Duodenal mucosa (tissue), 2 donors: ENCODE measurements around the gene SBNO2.
"Not testable (repeated sequence)": the region's sequence is repeated elsewhere in the genome, so short reads cannot be mapped to it uniquely, and the experiment has no call there.

Source experiments
- H3K27ac ChIP-seq: one replicate; pipeline ENCODE4 v1.7.0; 2013; ENCODE audit warnings: low read depth, low read length
- H3K27me3 ChIP-seq, 2 donors: one replicate each; pipeline ENCODE4 v1.7.0; 2013; ENCODE audit warnings: low read length in 2 of 2, control low read depth in 1 of 2; ENCODE audit not compliant: insufficient read depth in 2 of 2, control insufficient read depth in 1 of 2
- H3K36me3 ChIP-seq, 2 donors: one replicate each; pipeline ENCODE4 v1.7.0; 2013; ENCODE audit warnings: low read length in 2 of 2, control low read depth in 1 of 2; ENCODE audit not compliant: insufficient read depth in 2 of 2, control insufficient read depth in 1 of 2
- H3K4me1 ChIP-seq, 2 donors: one replicate each; pipeline ENCODE4 v1.7.0; 2013; ENCODE audit warnings: low read length in 2 of 2, control low read depth in 1 of 2; ENCODE audit not compliant: insufficient read depth in 2 of 2, control insufficient read depth in 1 of 2
- H3K4me3 ChIP-seq, 2 donors: one replicate each; pipeline ENCODE4 v1.7.0; 2013; ENCODE audit warnings: low read length in 2 of 2, low read depth in 1 of 2
- H3K9ac ChIP-seq, 2 donors: one replicate each; pipeline ENCODE4 v1.7.0; 2013; ENCODE audit warnings: low read length in 2 of 2, low read depth in 1 of 2
- H3K9me3 ChIP-seq, 2 donors: one replicate each; pipeline ENCODE4 v1.7.0; 2013; ENCODE audit warnings: low read length in 2 of 2, control low read depth in 1 of 2; ENCODE audit not compliant: control insufficient read depth in 1 of 2

The SBNO2 gene

GRCh38 chr19:1115646-1116420 is 58.2 kb downstream of the SBNO2 start:
- H3K4me1 ChIP-seq, result peaks cover 17 to 18% of the 10 kb centered on the region in 2 donors
- H3K9ac ChIP-seq, result no peak overlapping the region
- no peak overlapping the region for H3K27ac ChIP-seq
- H3K9me3 ChIP-seq, result no peaks in the 10 kb centered on the region
- no peaks in the 10 kb centered on the region for H3K27me3 ChIP-seq
- peaks cover 25 to 64% of the 10 kb centered on the region in 2 donors for H3K36me3 ChIP-seq
- no peak overlapping the region for H3K4me3 ChIP-seq

- not testable (repeated sequence) for H3K27me3 ChIP-seq, H3K4me3 ChIP-seq, H3K9ac ChIP-seq, H3K9me3 ChIP-seq, H3K27ac ChIP-seq
- H3K4me1 ChIP-seq, result peaks cover 17 to 18% of the 10 kb centered on the region in 2 donors
- H3K36me3 ChIP-seq, result peaks cover 19 to 64% of the 10 kb centered on the region in 2 donors
Observed at GRCh38 chr19:1114728-1115127, 59.3 kb downstream of the SBNO2 start.

GRCh38 chr19:1113986-1114483 is 60.0 kb downstream of the SBNO2 start:
- Histone ChIP-seq H3K4me1 (peaks cover 17 to 18% of the 10 kb centered on the region in 2 donors), H3K27me3 (no peaks in the 10 kb centered on the region), H3K9me3 (no peaks in the 10 kb centered on the region), H3K36me3 (peaks cover 19 to 62% of the 10 kb centered on the region in 2 donors), H3K9ac (peak overlapping the region in 1 of 2 donors; percentile 39), H3K4me3 (no peak overlapping the region), H3K27ac (no peak overlapping the region)

GRCh38 chr19:1113030-1113985 is 60.8 kb downstream of the SBNO2 start:
- Histone ChIP-seq H3K4me3 (peak overlapping the region in 1 of 2 donors; percentile 40), H3K36me3 (peaks cover 19 to 61% of the 10 kb centered on the region in 2 donors), H3K9ac (peak overlapping the region; percentile 12 to 39)

GRCh38 chr19:1112268-1113029 is 61.6 kb downstream of the SBNO2 start:
- H3K4me1 ChIP-seq, result peaks cover 17 to 18% of the 10 kb centered on the region in 2 donors
- no peaks in the 10 kb centered on the region for H3K9me3 ChIP-seq
- H3K27me3 ChIP-seq, result no peaks in the 10 kb centered on the region
- H3K9ac ChIP-seq, result peak overlapping the region in 1 of 2 donors; percentile 12
- peak overlapping the region; percentile 3 for H3K27ac ChIP-seq
- peaks cover 19 to 55% of the 10 kb centered on the region in 2 donors for H3K36me3 ChIP-seq
- H3K4me3 ChIP-seq, result no peak overlapping the region

More at GRCh38 chr19:1113030-1113985, 60.8 kb downstream of the SBNO2 start:
- H3K27ac ChIP-seq, result peak overlapping the region; percentile 50
- no peaks in the 10 kb centered on the region for H3K9me3 ChIP-seq
- H3K27me3 ChIP-seq, result no peaks in the 10 kb centered on the region
- H3K4me1 ChIP-seq, result peaks cover 17 to 18% of the 10 kb centered on the region in 2 donors

GRCh38 chr19:1111641-1112267 is 62.3 kb downstream of the SBNO2 start:
- Histone ChIP-seq H3K27ac (no peak overlapping the region), H3K4me1 (peaks cover 19 to 23% of the 10 kb centered on the region in 2 donors), H3K36me3 (peaks cover 16 to 51% of the 10 kb centered on the region in 2 donors), H3K9ac (no peak overlapping the region), H3K4me3 (no peak overlapping the region), H3K9me3 (no peaks in the 10 kb centered on the region), H3K27me3 (no peaks in the 10 kb centered on the region)

- Histone ChIP-seq H3K4me3 (no peak overlapping the region), H3K4me1 (peaks cover 26% of the 10 kb centered on the region in 2 donors), H3K27ac (no peak overlapping the region), H3K36me3 (peaks cover 13 to 52% of the 10 kb centered on the region in 2 donors), H3K9ac (no peak overlapping the region), H3K9me3 (no peaks in the 10 kb centered on the region), H3K27me3 (no peaks in the 10 kb centered on the region)
Observed at GRCh38 chr19:1110809-1111640, 63.0 kb downstream of the SBNO2 start.

GRCh38 chr19:1109697-1110671 is 64.1 kb downstream of the SBNO2 start:
- H3K4me3 ChIP-seq, result no peak overlapping the region
- H3K27me3 ChIP-seq, result no peaks in the 10 kb centered on the region
- no peak overlapping the region for H3K9ac ChIP-seq
- H3K27ac ChIP-seq, result no peak overlapping the region
- peaks cover 11 to 48% of the 10 kb centered on the region in 2 donors for H3K36me3 ChIP-seq
- H3K9me3 ChIP-seq, result no peaks in the 10 kb centered on the region
- H3K4me1 ChIP-seq, result peaks cover 31 to 32% of the 10 kb centered on the region in 2 donors
